Thoracic aorta (tissue), 2 donors: ENCODE data around the gene MMD2. TPM values are rescaled to one million over a fixed set of nuclear protein-coding genes. Genes with fewer than 3 reads are reported as not detected.
"Not testable (repeated sequence)": the region's sequence is repeated elsewhere in the genome, so short reads cannot be mapped to it uniquely, and the experiment has no call there.

Source experiments
- ATAC-seq: fragments of 150-250 bp; one replicate; pipeline ENCODE4 v1.8.0; 2017; ENCODE audit warnings: low read depth; ENCODE audit not compliant: insufficient number of reproducible peaks, low FRiP score
- DNase-seq: peaks from one replicate; pipeline ENCODE4 v3.0.0-alpha.2; 2020; ENCODE audit warnings: low spot score
- H3K27ac ChIP-seq, 2 donors: fragments of 200-600 bp; sonication (generic); 1 replicate in 1 of 2; 2 replicates in 1 of 2; pipeline ENCODE4 v1.5.1; 2016; ENCODE audit warnings: mild to moderate bottlenecking in 2 of 2, moderate library complexity in 2 of 2
- H3K27me3 ChIP-seq: fragments of 200-600 bp; sonication (generic); replicated peaks from 2 replicates; pipeline ENCODE4 v1.6.0; 2016; ENCODE audit warnings: mild to moderate bottlenecking; ENCODE audit not compliant: insufficient read depth
- H3K36me3 ChIP-seq: fragments of 200-600 bp; sonication (generic); one replicate; pipeline ENCODE4 v1.5.1; 2016
- H3K4me1 ChIP-seq, 2 donors: fragments of 200-600 bp; sonication (generic); 1 replicate in 1 of 2; 2 replicates in 1 of 2; pipeline versions ENCODE4 v1.5.1 to v1.6.0; 2016; ENCODE audit warnings: low read depth in 2 of 2, mild to moderate bottlenecking in 1 of 2; ENCODE audit not compliant: control insufficient read depth in 1 of 2
- H3K4me3 ChIP-seq: fragments of 200-600 bp; sonication (generic); 2 replicates; pipeline ENCODE4 v1.5.1; 2016; ENCODE audit warnings: mild to moderate bottlenecking
- H3K9me3 ChIP-seq: fragments of 200-600 bp; sonication (generic); 2 replicates; pipeline ENCODE4 v1.5.1; 2016
- CTCF ChIP-seq: fragments of 200-600 bp; sonication (generic); IDR thresholded peaks from one replicate; pipeline ENCODE4 v1.5.1; 2019; ENCODE audit warnings: antibody characterized with exemption
- total RNA-seq, 2 donors: library from RNA; depleted of rRNA; stranded (reverse); fragments of >200 nt; gene quantifications; one replicate each; pipeline versions ENCODE4 v1.1.0 to v1.2.3, GENCODE V29; 2016

Gene MMD2
- total RNA-seq, 2 donors from 2014 or later, result not detected

- ATAC-seq (no peak), DNase-seq (no peak)
- Histone ChIP-seq H3K4me3 (no peak overlapping the region), H3K36me3 (no peaks in the 10 kb centered on the region), H3K4me1 (no peaks in the 10 kb centered on the region), H3K9me3 (peaks cover 5% of the 10 kb centered on the region), H3K27me3 (no peaks in the 10 kb centered on the region), H3K27ac (no peak overlapping the region)
- no peak for TF ChIP-seq CTCF
These were observed 65.0 kb downstream of the MMD2 start for GRCh38 chr7:4893929-4894475.

DNA sequence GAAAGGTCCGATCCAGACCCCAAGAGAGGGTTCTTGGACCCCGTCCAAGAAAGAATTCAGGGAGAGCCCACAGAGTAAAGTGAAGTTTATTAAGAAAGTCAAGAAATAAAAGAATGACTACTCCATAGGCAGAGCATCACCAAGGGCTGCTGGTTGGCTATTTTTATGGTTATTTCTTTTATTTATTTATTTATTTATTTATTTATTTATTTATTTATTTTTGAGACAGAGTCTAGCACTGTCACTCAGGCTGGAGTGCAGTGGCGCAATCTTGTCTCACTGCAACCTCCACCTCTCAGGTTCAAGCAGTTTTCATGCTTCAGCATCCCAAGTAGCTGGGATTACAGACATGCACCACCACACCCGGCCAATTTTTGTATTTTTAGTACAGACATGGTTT, 65.8 kb downstream of the MMD2 start:
- H3K27me3 ChIP-seq, DNase-seq, H3K36me3 ChIP-seq: not testable (repeated sequence)

DNA sequence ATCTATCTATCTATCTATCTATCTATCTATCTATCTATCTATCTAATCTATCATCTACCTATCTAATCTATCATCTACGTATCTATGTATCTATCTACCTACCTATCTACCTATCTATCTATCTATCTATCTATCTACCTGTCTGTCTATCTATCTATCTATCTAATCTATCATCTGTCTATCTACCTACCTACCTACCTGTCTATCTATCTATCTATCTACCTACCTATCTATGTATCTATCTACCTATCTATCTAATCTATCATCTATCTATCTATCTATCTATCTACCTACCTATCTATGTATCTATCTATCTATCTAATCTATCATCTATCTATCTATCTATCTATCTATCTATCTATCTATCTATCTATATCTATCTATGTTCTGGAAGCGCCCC, 67.5 kb downstream of the MMD2 start:
- H3K9me3 ChIP-seq, H3K27me3 ChIP-seq, ATAC-seq, DNase-seq, H3K4me1 ChIP-seq, H3K27ac ChIP-seq, H3K4me3 ChIP-seq, H3K36me3 ChIP-seq: not testable (repeated sequence)

More for the DNA sequence above, 65.8 kb downstream of the MMD2 start:
- not testable (repeated sequence) for H3K4me3 ChIP-seq, ATAC-seq, H3K4me1 ChIP-seq, H3K9me3 ChIP-seq, H3K27ac ChIP-seq

- Histone ChIP-seq H3K36me3 (no peaks in the 10 kb centered on the region), H3K9me3 (peaks cover 5% of the 10 kb centered on the region), H3K4me3 (no peak overlapping the region), H3K27ac (no peak overlapping the region), H3K4me1 (no peaks in the 10 kb centered on the region), H3K27me3 (no peaks in the 10 kb centered on the region)
- no peak for DNase-seq
- ATAC-seq, result no peak
- no peak for TF ChIP-seq CTCF
These were observed 69.3 kb downstream of the MMD2 start for GRCh38 chr7:4889682-4890081.

- H3K9me3 ChIP-seq, result no peaks in the 10 kb centered on the region
- H3K27me3 ChIP-seq, result no peaks in the 10 kb centered on the region
- H3K27ac ChIP-seq, result no peak overlapping the region
- DNase-seq, result no peak
- no peaks in the 10 kb centered on the region for H3K36me3 ChIP-seq
- no peak overlapping the region for H3K4me3 ChIP-seq
- no peak for ATAC-seq
- no peaks in the 10 kb centered on the region for H3K4me1 ChIP-seq
- no peak for TF ChIP-seq CTCF
These were observed 70.8 kb downstream of the MMD2 start for GRCh38 chr7:4888161-4888560.

DNA sequence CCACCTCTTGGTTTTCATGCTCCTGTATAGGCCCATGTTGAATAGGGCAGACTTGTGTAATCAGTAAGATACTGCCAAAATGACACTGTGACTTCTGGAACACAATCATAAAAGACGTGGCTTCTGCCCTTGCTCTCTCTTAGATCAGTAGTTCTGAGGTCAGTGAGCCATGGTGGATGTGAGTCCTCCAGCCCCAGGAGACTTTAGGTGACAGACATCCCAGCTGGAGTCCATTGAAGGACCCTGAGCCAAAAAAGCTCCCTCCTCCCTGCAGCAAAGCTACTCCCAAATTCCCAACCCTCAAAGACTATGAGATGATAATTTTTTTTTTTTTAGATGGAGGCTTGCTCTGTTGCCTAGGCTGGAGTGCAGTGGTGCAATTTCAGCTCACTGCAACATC, 72.3 kb downstream of the MMD2 start:
- Histone ChIP-seq H3K27ac (no peak overlapping the region), H3K9me3 (no peaks in the 10 kb centered on the region), H3K4me3 (no peak overlapping the region), H3K27me3 (no peaks in the 10 kb centered on the region), H3K36me3 (no peaks in the 10 kb centered on the region), H3K4me1 (no peaks in the 10 kb centered on the region)
- ATAC-seq (no peak), DNase-seq (no peak)
- no peak for TF ChIP-seq CTCF
